NCI-H82 treated with DMSO at 0.1 percent for 48 hours (cell line): ENCODE measurements around the gene NDUFV2.
"Not testable (repeated sequence)": the region's sequence is repeated elsewhere in the genome, so short reads cannot be mapped to it uniquely, and the experiment has no call there.

Experiments used
- DNase-seq: peaks from one replicate; lab custom pipeline; 2025; ENCODE audit not compliant: unreplicated experiment; lab: John Stamatoyannopoulos, UW

Gene NDUFV2

DNA sequence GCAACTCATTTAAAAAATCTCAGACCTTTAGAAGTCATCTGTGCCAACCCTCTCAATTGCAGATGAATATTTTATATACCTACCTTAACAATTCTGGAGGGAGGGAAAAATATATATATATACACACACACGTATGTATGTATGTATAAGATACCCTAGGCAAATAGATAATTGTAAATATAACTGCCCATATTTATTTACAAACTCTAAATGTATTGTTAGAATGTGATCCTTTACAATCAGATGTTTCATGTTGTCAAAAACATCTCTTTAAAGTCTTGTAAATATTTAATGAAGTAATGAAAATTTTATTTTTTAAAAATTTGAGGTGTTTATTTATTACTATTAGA is 45.7 kb downstream of the NDUFV2 start:
- no peak for DNase-seq

DNA sequence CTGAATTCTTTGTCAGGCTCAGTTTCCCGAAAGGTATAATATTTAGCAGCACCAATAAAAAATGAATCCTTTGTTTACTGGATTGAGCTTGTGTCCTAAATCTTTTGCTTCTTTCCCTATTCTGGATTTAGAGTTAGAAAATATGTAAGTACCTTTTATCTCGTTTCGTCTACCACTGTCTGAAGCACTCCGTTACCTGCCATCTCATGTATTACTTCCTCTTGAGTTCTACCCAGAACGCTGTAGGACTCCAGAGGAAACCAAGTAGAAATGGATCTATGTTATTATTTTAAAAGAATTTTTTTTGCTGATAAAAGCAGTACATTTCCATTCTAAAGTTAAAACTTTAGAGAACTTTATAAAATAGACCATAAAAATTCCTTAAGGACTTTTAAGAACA is 47.6 kb downstream of the NDUFV2 start:
- DNase-seq, result no peak

DNA sequence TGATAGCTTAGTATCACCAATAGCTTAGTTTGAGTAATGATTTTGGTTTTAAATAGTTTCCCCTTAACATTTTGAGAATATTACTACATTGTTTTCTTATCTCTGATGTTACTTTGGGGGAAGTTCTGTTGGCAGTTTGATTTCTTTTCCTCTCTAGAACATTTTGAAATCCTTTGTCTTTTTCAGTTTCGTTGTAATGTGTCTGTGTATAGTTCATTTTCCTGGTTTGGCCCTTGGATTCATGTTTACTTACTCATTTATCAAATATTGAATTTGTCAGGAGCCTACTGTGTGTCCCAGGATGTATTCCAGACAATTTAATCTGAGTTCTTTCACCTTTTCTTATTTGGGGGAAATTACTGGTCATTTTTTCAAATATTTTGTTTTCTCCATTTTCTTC is 50.8 kb downstream of the NDUFV2 start:
- DNase-seq, result no peak

DNA sequence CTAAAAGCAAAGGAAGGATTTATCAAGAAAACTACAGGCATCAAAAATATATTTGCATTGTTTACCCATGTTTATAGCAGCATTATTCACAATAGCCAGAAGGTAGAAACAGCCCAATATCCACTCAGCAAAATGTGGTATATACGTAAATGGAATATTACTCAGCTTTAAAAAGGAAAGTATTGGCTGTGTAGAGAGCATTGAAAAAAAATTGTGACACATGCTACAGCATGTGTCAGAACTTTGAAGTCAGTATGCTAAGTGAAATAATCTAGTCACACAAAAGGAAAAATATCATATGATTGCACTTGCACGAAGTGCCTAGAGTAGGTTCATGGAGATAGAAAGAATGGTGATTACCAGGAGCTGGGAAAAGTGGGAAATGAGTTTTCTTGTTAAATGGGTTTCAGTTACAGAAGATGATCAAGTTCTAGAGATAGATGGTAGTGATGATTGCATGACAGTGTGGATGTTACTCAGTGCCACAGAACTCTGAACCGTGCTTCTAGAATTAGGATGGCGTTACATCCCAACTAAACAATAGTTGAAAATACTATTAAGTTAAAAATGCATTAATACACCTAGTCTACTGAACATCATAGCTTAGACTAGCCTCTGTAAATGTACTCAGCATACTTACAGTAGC is 54.2 kb downstream of the NDUFV2 start:
- DNase-seq, result no peak

DNA sequence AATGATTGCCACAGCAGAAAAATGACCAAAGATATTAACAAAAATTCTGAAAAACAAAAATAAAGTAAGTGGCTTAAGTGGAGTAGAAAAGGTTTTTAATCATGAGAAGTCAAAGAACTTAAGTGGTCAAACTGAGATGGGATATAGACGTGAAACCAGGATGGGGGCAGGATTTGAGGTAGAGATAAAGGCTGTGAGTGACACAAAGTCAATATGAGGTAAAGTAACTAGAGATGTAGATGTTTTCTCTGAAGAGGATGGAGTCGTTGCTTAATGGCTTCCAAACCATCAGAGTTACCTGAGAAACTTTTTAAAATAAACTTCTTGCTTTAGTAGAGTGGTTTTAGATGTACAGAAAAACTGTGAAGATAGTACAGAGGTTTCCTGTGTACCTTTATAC is 55.3 kb downstream of the NDUFV2 start:
- DNase-seq, result no peak

DNA sequence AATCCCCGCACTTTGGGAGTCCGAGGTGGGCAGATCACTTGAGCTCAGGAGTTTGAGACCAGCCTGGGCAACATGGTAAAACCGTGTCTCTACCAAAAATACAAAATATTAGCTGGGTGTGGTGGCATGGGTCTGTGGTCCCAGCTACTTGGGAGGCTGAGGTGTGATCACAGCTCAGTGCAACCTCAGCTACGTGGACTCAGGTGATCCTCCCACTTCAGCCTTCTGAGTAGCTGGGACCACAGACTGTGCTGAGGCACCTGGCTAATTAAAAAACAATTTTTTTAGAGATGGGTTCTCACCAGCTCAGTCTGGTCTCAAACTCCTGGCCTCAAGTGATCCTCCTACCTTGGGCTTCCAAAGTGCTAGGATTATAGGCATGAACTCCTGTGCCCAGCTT is 57.5 kb downstream of the NDUFV2 start:
- no peak for DNase-seq

DNA sequence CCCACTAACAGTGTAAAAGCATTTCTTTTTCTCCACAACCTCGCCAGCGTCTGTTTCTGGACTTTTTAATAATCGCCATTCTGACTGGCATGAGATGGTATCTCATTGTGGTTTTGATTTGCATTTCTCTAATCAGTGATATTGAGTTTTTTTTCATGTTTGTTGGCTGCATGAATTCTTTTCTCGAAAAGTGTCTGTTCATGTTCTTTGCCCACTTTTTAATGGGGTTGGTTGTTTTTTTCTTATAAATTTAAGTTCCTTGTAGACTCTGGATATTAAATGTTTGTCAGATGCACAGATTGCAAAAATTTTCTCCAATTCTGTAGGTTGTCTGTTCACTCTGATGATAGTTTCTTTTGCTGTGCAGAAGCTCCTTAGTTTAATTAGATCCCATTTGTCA is 60.2 kb downstream of the NDUFV2 start:
- not testable (repeated sequence) for DNase-seq

DNA sequence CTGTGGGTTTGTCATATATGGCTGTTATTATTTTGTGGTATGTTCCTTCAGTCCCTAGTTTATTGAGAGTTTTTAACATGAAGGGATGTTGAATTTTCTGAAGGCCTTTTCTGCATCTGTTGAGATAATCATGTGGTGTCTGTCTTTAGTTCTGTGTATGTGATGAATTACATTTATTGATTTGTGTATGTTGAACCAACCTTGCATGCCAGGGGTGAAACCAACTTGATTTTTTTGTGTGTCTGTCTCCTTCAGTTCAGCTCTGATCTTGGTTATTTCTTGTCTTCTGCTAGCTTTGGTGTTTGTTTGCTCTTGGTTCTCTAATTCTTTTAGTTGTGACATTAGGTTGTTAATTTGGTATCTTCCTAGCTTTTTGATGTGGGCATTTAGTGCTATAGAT is 61.6 kb downstream of the NDUFV2 start:
- not testable (repeated sequence) for DNase-seq

DNA sequence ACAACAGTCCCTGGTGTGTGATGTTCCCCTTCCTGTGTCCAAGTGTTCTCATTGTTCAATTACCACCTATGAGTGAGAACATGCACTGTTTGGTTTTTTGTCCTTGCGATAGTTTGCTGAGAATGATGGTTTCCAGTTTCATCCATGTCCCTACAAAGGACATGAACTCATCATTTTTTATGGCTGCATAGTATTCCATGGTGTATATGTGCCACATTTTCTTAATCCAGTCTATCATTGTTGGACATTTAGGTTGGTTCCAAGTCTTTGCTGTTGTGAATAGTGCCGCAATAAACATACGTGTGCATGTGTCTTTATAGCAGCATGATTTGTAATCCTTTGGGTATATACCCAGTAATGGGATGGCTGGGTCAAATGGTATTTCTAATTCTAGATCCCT is 63.4 kb downstream of the NDUFV2 start:
- not testable (repeated sequence) for DNase-seq

DNA sequence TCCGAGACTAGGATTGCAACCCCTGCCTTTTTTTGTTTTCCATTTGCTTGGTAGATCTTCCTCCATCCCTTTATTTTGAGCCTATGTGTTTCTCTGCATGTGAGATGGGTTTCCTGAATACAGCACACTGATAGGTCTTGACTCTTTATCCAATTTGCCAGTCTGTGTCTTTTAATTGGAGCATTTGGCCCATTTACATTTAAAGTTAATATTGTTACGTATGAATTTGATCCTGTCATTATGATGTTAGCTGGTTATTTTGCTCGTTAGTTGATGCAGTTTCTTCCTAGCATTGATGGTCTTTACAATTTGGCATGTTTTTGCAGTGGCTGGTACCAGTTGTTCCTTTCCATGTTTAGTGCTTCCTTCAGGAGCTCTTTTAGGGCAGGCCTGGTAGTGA is 67.0 kb downstream of the NDUFV2 start:
- DNase-seq, result not testable (repeated sequence)

DNA sequence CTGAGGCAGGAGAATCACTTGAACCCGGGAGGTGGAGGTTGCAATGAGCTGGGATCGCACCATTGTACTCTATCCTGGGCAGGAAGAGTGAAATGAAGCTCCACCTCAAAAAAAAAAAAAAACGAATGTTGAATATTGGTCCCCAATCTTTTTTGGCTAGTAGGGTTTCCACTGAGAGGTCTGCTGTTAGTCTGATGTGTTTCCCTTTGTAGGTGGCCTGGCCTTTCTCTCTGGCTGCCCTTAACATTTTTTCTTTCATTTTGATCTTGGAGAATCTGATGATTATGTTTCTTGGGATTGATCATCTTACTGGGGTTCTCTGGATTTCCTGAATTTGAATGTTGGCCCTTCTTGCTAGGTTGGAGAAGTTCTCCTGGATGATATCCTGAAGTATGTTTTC is 69.4 kb downstream of the NDUFV2 start:
- not testable (repeated sequence) for DNase-seq

DNA sequence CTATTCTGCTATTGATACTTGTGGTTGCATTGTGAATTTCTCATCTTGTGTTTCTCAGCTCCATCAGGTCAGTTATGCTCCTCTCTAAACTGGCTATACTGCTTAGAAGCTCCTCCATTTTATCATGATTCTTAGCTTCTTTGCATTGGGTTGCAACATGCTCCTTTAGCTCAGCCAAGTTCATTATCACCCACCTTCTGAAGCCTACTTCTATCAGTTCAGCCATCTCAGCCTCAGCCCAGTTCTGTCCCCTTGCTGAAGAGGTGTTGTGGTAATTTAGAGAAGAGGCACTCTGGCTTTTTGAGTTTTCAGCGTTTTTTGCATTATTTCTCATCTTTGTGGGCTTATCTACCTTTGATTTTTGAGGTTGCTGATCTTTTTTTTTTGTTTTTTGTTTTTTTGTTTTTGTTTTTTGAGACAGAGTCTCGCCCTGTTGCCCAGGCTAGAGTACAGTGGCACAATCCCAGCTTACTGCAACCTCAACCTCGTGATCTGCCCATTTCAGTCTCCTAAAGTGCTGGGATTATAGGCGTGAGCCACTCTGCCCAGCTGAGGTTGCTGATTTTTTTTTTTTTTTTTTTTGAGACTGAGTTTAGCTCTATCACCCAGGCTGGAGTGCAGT is 70.1 kb downstream of the NDUFV2 start:
- no peak for DNase-seq

DNA sequence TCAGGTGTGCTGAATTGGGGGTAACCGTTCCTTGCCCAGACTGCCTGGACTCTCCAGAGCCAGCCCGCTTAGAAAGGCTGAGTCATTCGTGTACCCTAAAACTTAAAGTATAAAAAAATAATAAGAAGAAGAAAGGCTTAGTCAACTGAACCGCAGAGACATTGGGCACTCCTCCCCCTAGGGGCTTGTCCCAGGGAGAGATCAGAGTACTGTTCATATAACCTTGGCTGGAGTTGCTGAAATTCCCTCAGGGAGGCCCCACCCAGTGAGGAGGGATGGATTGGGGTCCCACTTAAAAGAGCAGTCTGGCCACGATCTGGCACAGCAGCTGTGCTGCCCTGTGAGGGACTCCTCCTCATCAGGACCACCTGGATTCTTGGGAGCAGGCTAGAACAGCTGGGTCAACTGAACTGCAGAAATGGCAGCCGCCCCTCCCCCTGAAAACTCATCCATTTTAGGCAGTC is 71.3 kb downstream of the NDUFV2 start:
- no peak for DNase-seq

DNA sequence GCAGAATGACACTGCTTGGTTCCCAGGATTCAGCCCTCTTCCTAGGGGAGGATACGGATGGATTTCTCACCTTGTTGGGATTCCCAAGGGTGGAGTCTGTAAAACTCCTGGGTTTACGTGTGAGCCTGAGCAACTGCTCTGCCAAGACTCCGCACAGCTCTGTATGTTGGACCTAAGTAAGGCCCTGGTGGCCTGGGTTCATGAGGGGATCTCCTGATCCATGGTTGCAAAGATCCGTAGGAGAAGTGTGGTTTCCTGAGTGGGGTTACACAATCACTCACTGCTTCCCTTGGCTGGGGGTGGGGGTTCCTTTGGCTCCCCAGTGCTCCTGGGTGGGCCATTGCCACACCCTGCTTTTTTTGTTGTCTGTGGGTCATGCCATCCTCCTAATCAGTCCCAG is 71.8 kb downstream of the NDUFV2 start:
- no peak for DNase-seq

DNA sequence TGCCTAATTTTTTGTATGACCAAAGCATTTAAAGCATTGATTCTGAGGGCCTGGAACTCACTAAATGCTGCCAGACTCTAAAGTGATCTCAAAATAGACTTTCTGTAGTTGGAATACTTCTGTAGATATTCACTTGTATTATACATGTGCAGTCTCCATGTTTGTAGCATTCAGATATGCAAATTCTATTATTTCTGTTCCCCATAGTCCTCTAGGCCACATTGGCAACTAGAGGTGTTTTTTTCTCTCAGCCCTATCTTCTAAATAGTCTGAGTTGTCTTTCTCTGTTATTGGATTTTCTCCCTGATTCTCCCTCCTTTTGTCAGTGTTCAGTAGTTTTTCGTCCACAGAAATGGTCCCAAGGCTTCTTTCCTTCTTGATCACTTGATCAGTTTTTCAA is 72.6 kb downstream of the NDUFV2 start:
- no peak for DNase-seq

DNA sequence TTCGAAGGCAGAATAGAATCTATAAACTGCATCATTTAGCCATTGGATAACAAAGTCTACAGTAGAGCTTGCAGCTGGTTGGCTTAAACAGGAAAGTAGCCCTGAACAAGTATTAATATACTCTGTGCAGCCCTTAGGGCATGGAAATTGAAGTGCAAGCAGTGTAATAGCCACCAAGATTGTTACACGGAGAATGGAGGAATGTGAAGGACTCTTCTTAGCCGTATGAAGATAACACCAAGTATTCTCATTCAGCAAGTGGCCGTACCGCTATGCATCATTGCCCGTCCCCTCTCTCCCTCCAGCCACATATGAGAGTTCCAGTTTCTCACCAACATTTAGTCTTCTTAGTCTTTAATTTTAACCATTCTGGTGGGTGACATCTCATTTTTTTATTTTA is 74.5 kb downstream of the NDUFV2 start:
- DNase-seq, result no peak

DNA sequence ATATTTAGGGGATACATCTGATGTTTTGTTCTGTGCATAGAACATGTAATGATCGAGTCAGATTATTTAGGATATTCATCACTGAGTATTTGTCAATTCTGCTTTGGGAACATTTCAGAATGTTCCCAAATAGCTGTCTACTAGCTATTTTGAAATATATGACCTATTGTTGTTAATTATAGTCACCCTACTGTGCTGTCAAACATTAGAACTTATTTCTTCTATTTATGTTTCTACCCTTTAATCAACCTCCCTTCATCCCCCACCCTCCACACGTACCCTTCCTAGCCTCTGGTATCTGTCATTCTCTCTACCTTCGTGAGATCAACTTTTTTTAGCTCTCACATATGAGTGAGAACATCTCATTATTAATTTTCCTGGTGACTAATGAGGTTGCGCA is 75.0 kb downstream of the NDUFV2 start:
- DNase-seq, result no peak

DNA sequence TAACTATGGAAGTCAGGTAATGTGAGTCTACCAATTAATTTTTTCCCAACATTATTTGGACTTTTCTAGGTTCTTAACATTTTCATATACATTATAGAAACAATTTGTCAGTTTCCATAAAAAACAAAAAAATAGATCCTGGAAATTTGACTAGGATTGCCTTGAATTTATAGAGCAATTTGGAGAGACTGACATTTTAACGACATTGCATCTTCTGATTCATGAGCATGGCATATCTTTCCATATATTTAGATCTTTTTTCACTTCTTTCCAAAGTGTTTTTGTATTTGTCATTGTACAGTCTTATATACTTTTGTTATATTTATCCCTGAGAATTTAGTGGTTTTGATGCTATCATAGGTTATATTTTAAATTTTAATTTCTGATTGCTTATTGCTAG is 76.1 kb downstream of the NDUFV2 start:
- no peak for DNase-seq

DNA sequence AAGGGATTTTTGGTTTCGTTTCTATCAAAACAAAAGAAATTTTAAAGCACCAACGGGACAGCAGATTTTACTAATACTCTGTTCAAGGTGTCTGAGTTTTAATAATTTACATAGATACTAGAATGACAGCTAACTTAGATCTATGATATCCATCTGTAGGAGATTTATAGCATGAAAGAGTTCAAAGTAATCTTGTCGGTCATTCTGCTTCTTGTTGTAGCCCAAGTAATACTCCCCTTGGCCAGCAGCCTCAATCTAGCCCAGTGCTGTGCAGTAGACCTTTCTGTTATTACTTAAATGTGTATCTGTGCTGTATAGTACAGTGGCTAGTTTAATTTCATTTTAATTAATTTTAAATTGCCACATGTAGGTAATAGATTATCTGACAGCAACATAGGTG is 78.8 kb downstream of the NDUFV2 start:
- DNase-seq, result no peak

DNA sequence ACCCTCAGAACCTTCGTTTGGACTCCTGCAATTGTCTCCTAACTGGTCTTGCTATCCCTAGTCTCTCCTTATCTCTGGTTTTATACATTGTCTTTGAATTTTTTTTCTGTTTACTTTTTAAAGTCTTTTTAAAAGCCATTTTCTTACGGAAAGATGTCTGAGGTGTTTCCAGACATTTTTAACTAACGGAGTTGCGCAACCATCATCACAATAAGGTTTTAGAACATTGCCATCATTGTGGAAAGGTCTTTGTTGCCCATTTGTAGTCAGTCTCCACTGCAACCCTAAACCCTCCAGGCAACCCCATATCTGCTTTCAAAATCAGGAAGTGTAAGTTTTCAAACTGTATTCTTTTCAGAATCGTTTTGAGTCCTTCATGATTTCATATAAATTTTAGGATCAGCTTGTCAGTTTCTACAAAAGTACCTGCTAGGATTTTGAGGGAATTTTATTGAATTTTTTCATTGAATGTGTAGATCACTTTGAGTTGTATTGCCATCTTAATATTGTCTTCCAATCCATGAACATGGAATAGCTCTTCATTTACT is 80.4 kb downstream of the NDUFV2 start:
- DNase-seq, result no peak
